Stomach (tissue), 9 donors: ENCODE measurements around the gene FAM222B. TPM values are rescaled to one million over a fixed set of nuclear protein-coding genes. Genes with fewer than 3 reads are reported as not detected.

ENCODE experiments used
- DNase-seq, 2 donors: peaks; one replicate each; pipeline versions ENCODE4 v3.0.0 to v3.0.0-alpha.2; 2013 to 2019
- H3K27ac ChIP-seq, 5 donors: fragments of 200-600 bp in 4 of 5; sonication (generic) in 4 of 5; one replicate each; pipeline ENCODE4 v1.5.1; 2013 to 2019; ENCODE audit warnings: mild to moderate bottlenecking in 1 of 5, moderate library complexity in 1 of 5
- H3K27me3 ChIP-seq, 3 donors: fragments of 200-600 bp; sonication (generic); one replicate each; pipeline ENCODE4 v1.5.1; 2017 to 2019; ENCODE audit warnings: mixed run types in 1 of 3
- H3K36me3 ChIP-seq, 4 donors: fragments of 200-600 bp; sonication (generic); 1 replicate in 3 of 4; 2 replicates in 1 of 4; pipeline ENCODE4 v1.5.1; 2016 to 2019
- H3K4me1 ChIP-seq, 4 donors: fragments of 200-600 bp; sonication (generic); one replicate each; pipeline ENCODE4 v1.5.1; 2016 to 2019
- H3K4me3 ChIP-seq, 4 donors: fragments of 200-600 bp; sonication (generic) in 3 of 4; one replicate each; pipeline ENCODE4 v1.5.1; 2016 to 2019; ENCODE audit warnings: mild to moderate bottlenecking in 1 of 4
- H3K9me3 ChIP-seq, 4 donors: fragments of 200-600 bp; sonication (generic); one replicate each; pipeline ENCODE4 v1.5.1; 2016 to 2019
- EP300 ChIP-seq: sonication (generic); formaldehyde crosslinking; IDR thresholded peaks from one replicate; pipeline ENCODE4 v1.6.1; 2017; ENCODE audit warnings: antibody characterized with exemption
- POLR2A ChIP-seq, 4 donors: fragments of 450-650 bp; IDR thresholded peaks; one replicate each; pipeline ENCODE4 v1.6.1; 2016; ENCODE audit warnings: antibody characterized with exemption in 4 of 4, control low read depth in 2 of 4, mild to moderate bottlenecking in 1 of 4, moderate library complexity in 1 of 4
- POLR2AphosphoS5 ChIP-seq, 3 donors: sonication (generic); formaldehyde crosslinking; IDR thresholded peaks; one replicate each; pipeline ENCODE4 v1.6.1; 2016; ENCODE audit warnings: antibody characterized with exemption in 3 of 3
- WGBS, 5 donors: extraction: QIAGEN DNeasy Blood & Tissue Kit in 3 of 5; methylation state at CpG; one replicate each; pipeline versions ENCODE4 v1.1.5 to v1.1.7; 2013 to 2018; 5-methylcytosine and 5-hydroxymethylcytosine counted together
- intact Hi-C: fragments of 100-400 bp; cut with DNase I; formaldehyde crosslinking; loops from one replicate; pipeline ENCODE4 v1.15.1; 2023; ENCODE audit warnings: low total_unique reads
- polyA plus RNA-seq, 3 donors: library from polyadenylated mRNA; stranded (reverse); fragments of 200-250 nt; gene quantifications; one replicate each; pipeline ENCODE4 v1.2.3, GENCODE V29; 2013
- total RNA-seq, 5 donors: library from RNA; depleted of rRNA; stranded (reverse); fragments of >200 nt; gene quantifications; one replicate each; pipeline versions ENCODE4 v1.1.0 to v1.2.3, GENCODE V29; 2014 to 2016
- TF ChIP-seq, protein P1 (sequence below), 7 experiments: fragments of 450-650 bp in 4 of 7; fragments of 200-600 bp in 3 of 7; sonication (generic) in 3 of 7; IDR thresholded peaks; one replicate each; pipeline ENCODE4 v1.5.1; 2016 to 2019; ENCODE audit warnings: antibody characterized with exemption in 7 of 7, control low read depth in 2 of 7, mild to moderate bottlenecking in 1 of 7
- donor health status: healthy with polysubstance abuse.
- donor health status: Bipolar disorder and iron deficiency.
- donor health status: healthy.

Gene FAM222B
- total and polyA plus RNA-seq, 8 donors, result 4.4 to 29.6 (median 8.6) TPM

DNA sequence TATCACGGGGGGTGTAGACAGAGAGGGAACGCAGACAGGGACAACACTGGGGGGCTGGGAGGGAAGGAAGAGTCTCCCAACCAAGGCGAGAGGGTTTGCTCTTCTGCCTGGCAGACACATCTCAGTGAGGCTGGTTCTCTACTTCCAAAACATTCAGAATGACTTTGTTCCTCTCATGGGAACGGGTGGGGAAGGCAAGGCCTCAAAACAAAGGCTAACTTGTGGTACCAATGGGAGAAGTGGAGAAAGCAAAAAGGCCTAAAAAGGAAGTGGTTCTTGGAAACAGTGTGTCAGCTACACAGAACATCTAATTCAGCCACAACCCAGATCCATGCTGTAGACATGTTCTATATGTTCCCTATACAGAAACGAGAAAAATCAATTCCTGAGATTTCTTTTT lies 47.4 kb upstream of the FAM222B start:
- intact Hi-C loops, result loop anchor here (10.0 kb wide), 1 partner anchor 125 kb away; no protein-coding TSS in a partner anchor
- no peak for DNase-seq
- WGBS, 5 donors, result 68 to 80% (median 74%) methylated on average over 5 of the region's 5 CpGs

DNA sequence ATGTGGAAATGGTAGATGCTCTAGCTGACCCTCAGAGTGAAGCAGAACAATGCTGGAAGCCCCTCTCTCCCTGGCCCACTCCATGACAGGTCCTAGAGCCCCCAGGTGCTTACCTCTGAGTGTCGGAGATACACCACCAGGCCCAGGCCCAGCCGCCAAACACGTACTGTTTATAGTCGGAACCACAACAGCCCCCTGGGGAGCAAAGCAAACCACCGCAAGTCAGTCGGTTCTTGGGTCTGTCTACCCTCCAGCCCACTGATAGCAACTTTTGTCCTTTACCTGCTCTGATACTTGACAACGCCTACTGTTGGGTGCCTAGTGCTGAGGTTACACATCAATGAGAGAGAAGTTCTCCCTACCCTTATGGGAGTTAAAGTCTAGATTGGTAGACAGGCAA lies 46.2 kb upstream of the FAM222B start:
- Histone ChIP-seq H3K4me1 (peaks cover 5 to 45% (median 18%) of the 10 kb centered on the region in 4 donors), H3K4me3 (no peak overlapping the region)
- DNase-seq, result no peak

More for the DNA sequence above, 47.4 kb upstream of the FAM222B start:
- peaks cover 2 to 52% (median 42%) of the 10 kb centered on the region in 4 donors for H3K36me3 ChIP-seq
- TF ChIP-seq, protein P1, sequence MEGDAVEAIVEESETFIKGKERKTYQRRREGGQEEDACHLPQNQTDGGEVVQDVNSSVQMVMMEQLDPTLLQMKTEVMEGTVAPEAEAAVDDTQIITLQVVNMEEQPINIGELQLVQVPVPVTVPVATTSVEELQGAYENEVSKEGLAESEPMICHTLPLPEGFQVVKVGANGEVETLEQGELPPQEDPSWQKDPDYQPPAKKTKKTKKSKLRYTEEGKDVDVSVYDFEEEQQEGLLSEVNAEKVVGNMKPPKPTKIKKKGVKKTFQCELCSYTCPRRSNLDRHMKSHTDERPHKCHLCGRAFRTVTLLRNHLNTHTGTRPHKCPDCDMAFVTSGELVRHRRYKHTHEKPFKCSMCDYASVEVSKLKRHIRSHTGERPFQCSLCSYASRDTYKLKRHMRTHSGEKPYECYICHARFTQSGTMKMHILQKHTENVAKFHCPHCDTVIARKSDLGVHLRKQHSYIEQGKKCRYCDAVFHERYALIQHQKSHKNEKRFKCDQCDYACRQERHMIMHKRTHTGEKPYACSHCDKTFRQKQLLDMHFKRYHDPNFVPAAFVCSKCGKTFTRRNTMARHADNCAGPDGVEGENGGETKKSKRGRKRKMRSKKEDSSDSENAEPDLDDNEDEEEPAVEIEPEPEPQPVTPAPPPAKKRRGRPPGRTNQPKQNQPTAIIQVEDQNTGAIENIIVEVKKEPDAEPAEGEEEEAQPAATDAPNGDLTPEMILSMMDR (IDR thresholded peaks at IDR 0.05), result no peak
- TF ChIP-seq POLR2AphosphoS5 (IDR thresholded peaks at IDR 0.05) (no peak), EP300 (no peak), POLR2A (IDR thresholded peaks at IDR 0.05) (no peak)
- peaks cover 5 to 55% (median 19%) of the 10 kb centered on the region in 4 donors for H3K4me1 ChIP-seq
- no peaks in the 10 kb centered on the region for H3K9me3 ChIP-seq
- no peaks in the 10 kb centered on the region for H3K27me3 ChIP-seq
- no peak overlapping the region for H3K4me3 ChIP-seq
- peak overlapping the region in 1 of 5 donors; percentile 28 for H3K27ac ChIP-seq

DNA sequence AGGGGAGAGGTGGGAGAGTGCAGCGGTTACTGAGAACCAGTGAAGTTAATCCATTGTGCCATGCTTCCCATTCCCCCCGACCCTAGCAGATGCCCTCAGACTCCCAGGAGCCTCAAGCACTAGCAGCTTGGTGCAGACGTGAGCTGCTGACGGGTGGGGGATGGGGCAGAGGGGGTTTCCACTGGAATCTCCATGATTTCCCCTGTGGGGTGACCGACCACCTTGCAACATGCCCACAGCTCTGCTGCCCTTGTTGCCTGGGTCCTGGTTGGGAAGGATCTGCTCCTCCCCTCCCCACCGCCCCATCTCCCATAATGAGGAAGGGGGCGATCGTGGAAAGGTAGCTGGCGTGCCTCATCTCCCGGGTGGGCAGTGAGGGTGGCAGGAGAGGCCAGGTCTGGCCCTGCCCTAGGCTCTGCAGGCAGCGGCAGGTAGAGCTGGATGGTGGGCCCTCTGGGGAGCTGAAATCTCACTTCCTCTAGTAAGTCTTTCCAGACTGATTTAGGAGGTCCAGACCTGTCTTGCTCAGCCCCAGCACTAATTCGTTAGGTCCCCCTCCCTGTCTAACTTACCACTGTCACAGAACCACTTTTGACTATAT lies 45.4 kb upstream of the FAM222B start:
- 83 to 88% (median 87%) methylated on average over 12 of the region's 12 CpGs for WGBS, 5 donors

More for the DNA sequence above, 46.2 kb upstream of the FAM222B start:
- TF ChIP-seq POLR2AphosphoS5 (IDR thresholded peaks at IDR 0.05) (no peak), POLR2A (IDR thresholded peaks at IDR 0.05) (no peak), EP300 (no peak)
- TF ChIP-seq, protein P1 (IDR thresholded peaks at IDR 0.05), result no peak
- 89 to 96% (median 90%) methylated on average over 7 of the region's 7 CpGs for WGBS, 5 donors
- Histone ChIP-seq H3K36me3 (peaks cover 13 to 63% (median 53%) of the 10 kb centered on the region in 4 donors), H3K27me3 (no peaks in the 10 kb centered on the region), H3K27ac (no peak overlapping the region), H3K9me3 (no peaks in the 10 kb centered on the region)
- intact Hi-C loops, result loop anchor here (10.0 kb wide), 1 partner anchor 124 kb away; no protein-coding TSS in a partner anchor

DNA sequence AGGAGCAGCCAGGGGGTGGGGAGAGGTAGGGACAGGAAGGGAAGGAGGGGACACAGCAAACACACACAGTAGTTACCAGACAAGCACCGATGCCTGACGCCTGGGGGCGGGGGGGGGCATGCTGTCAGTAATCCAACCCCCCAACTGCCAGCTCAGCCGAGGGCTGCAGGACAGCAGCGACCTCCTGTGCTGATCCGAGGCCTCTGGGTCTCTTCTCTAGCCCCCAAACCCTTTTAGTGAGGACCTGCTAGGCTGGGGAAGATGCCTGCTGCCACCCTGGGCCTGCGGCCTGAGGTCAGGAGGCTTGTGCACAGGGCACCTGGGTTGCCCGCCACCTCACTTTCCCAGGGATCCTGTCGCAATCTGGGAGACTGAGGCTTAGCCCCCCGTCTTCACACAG lies 43.4 kb upstream of the FAM222B start:
- DNase-seq, result no peak
- Histone ChIP-seq H3K36me3 (peaks cover 40 to 81% (median 78%) of the 10 kb centered on the region in 4 donors), H3K4me3 (no peak overlapping the region), H3K9me3 (no peaks in the 10 kb centered on the region), H3K27ac (no peak overlapping the region), H3K27me3 (no peaks in the 10 kb centered on the region), H3K4me1 (peaks cover 0 to 16% (median 0%) of the 10 kb centered on the region in 4 donors)
- 71 to 88% (median 85%) methylated on average over 5 to 10 of the region's 10 CpGs for WGBS, 5 donors
- intact Hi-C loops, result loop anchor here (10.0 kb wide), 1 partner anchor 121 kb away; no protein-coding TSS in a partner anchor
- TF ChIP-seq EP300 (no peak), POLR2A (IDR thresholded peaks at IDR 0.05) (no peak)
- TF ChIP-seq, protein P1 (IDR thresholded peaks at IDR 0.05), result no peak

More for the DNA sequence above, 45.4 kb upstream of the FAM222B start:
- no peaks in the 10 kb centered on the region for H3K27me3 ChIP-seq
- H3K4me1 ChIP-seq, result peaks cover under 1 to 36% (median 12%) of the 10 kb centered on the region in 4 donors
- no peak for DNase-seq
- no peak overlapping the region for H3K4me3 ChIP-seq
- intact Hi-C loops, result loop anchor here (10.0 kb wide), 1 partner anchor 123 kb away; no protein-coding TSS in a partner anchor
- H3K27ac ChIP-seq, result no peak overlapping the region
- H3K9me3 ChIP-seq, result no peaks in the 10 kb centered on the region
- peaks cover 20 to 72% (median 62%) of the 10 kb centered on the region in 4 donors for H3K36me3 ChIP-seq
- TF ChIP-seq POLR2AphosphoS5 (IDR thresholded peaks at IDR 0.05) (no peak), EP300 (no peak), POLR2A (IDR thresholded peaks at IDR 0.05) (no peak)
- TF ChIP-seq, protein P1 (IDR thresholded peaks at IDR 0.05), result no peak
